ENCODE measurements around the gene ZNF208. TPM values are rescaled to one million over a fixed set of nuclear protein-coding genes. Genes with fewer than 3 reads are reported as not detected.

ZNF208 gene
- 7.5 and 8.5 TPM in 2 replicates for total RNA-seq

GRCh38 chr19:22010437-22011143 is at the start of gene ZNF208:
Gene ZNF208 (minus strand): TSS chr19:22010943. CDS start chr19:22010794, 149 bp downstream.

Other genes with a start within 250 kb of the ZNF208 start
- 2.7 and 4.1 TPM in 2 replicates for gene ZNF100, start 243.4 kb downstream of the ZNF208 start, total RNA-seq
- 10.0 and 11.4 TPM in 2 replicates for gene ZNF43, start 174.8 kb downstream of the ZNF208 start, total RNA-seq
- 2.4 and 4.9 TPM in 2 replicates for gene ZNF257, start 41.5 kb upstream of the ZNF208 start, total RNA-seq
- gene ZNF676, start 186.0 kb upstream of the ZNF208 start, total RNA-seq, result 2.7 and 3.1 TPM in 2 replicates